Small intestine (tissue), 7 donors: ENCODE results near the gene WLS. TPM values are rescaled to one million over a fixed set of nuclear protein-coding genes. Genes with fewer than 3 reads are reported as not detected.

Experiments
- DNase-seq, 2 donors: peaks; one replicate each; pipeline versions ENCODE4 v3.0.0 to v3.0.0-alpha.2; 2013
- FAIRE-seq: peaks from 2 replicates; lab custom pipeline; 2012; peaks lifted over from hg19 to GRCh38; lab: Jason Lieb, UNC
- H3K27ac ChIP-seq, 3 donors: one replicate each; pipeline ENCODE4 v1.5.1; 2013; ENCODE audit warnings: low read length in 2 of 3, mild to moderate bottlenecking in 2 of 3, control low read depth in 1 of 3, inconsistent platforms in 1 of 3, low read depth in 1 of 3, moderate library complexity in 1 of 3
- H3K27me3 ChIP-seq, 3 donors: one replicate each; pipeline ENCODE4 v1.6.1; 2013; ENCODE audit warnings: low read length in 3 of 3, inconsistent platforms in 1 of 3; ENCODE audit not compliant: control insufficient read depth in 3 of 3, insufficient read depth in 3 of 3
- H3K36me3 ChIP-seq, 3 donors: one replicate each; pipeline ENCODE4 v1.6.1; 2013; ENCODE audit warnings: low read length in 3 of 3, inconsistent platforms in 1 of 3, low read depth in 1 of 3, mild to moderate bottlenecking in 1 of 3, moderate library complexity in 1 of 3; ENCODE audit not compliant: control insufficient read depth in 3 of 3, insufficient read depth in 2 of 3
- H3K4me1 ChIP-seq, 3 donors: one replicate each; pipeline ENCODE4 v1.6.1; 2013; ENCODE audit warnings: low read length in 2 of 3, inconsistent platforms in 1 of 3, low read depth in 1 of 3, mild to moderate bottlenecking in 1 of 3, moderate library complexity in 1 of 3; ENCODE audit not compliant: control insufficient read depth in 3 of 3, insufficient read depth in 2 of 3
- H3K4me3 ChIP-seq, 3 donors: one replicate each; pipeline ENCODE4 v1.5.1; 2013; ENCODE audit warnings: low read length in 3 of 3, control low read depth in 1 of 3, inconsistent platforms in 1 of 3, low read depth in 1 of 3, mild to moderate bottlenecking in 1 of 3, moderate library complexity in 1 of 3
- H3K9me3 ChIP-seq, 2 donors: one replicate each; pipeline ENCODE4 v1.6.1; 2013; ENCODE audit warnings: low read depth in 1 of 2, low read length in 1 of 2; ENCODE audit not compliant: control insufficient read depth in 2 of 2, insufficient read depth in 1 of 2
- WGBS, 3 donors: extraction: QIAGEN DNeasy Blood & Tissue Kit; methylation state at CpG; one replicate each; pipeline ENCODE4 v1.1.7; 2013; 5-methylcytosine and 5-hydroxymethylcytosine counted together
- polyA plus RNA-seq, 4 donors: library from polyadenylated mRNA; stranded (reverse) in 3 of 4; unstranded in 1 of 4; fragments of 200-250 nt in 3 of 4; fragments of 120-200 nt in 1 of 4; gene quantifications; one replicate each; pipeline versions ENCODE4 v1.2.1 to v1.2.3, GENCODE V29; 2013
- donor health status: healthy with polysubstance abuse.
- donor health status: control.
- donor health status: control.
- donor health status: Bipolar disorder and iron deficiency.
- donor health status: healthy.

The WLS gene
- polyA plus RNA-seq, 4 donors: 2.2 to 58.0 (median 22.5) TPM

DNA sequence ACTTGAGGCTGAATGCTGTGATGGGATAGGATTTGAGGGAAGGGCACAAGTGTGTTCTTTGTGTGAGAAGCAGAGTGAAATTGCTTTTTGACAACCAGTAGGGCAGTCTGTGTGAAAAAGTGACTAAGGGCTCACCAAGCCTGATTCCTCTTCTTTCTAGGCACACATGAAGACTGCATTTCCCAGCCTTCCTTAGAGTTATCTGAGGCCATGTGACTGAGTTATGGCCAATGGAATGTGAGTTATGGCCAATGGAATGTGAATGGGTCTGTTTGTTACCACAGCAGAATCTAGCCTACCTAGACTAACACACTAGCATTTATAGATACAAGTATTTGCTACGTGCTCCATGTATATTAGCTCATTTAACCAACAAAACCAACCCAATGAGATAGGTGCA is 146.6 kb downstream of the WLS start:
- Histone ChIP-seq H3K4me3 (no peak overlapping the region), H3K9me3 (no peaks in the 10 kb centered on the region), H3K36me3 (no peaks in the 10 kb centered on the region), H3K27ac (no peak overlapping the region), H3K4me1 (no peaks in the 10 kb centered on the region), H3K27me3 (no peaks in the 10 kb centered on the region)
- FAIRE-seq (no peak), DNase-seq (no peak)
- 65 to 84% (median 81%) methylated on average over 1 of the region's 1 CpG for whole genome bisulfite sequencing, 3 donors

DNA sequence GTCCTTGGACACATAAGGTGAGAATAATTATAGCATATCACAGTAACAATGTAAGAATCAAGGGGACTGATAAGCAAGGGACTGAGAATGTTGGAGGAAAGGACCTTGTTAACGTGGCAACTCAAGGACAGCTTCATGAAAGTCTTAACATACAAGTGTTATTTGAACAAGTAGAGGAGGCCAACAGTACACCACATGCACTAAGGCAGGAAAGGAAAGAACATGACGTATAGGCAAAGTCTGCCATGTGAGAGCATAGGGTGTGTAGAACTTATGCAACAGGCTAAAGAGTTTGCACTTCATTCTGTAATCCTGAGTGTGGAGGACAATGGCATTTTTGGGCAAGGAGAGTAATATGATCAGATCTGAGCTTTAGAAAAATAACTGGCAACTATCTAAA is 148.6 kb downstream of the WLS start:
- Histone ChIP-seq H3K27ac (no peak overlapping the region), H3K36me3 (no peaks in the 10 kb centered on the region), H3K4me3 (no peak overlapping the region), H3K27me3 (no peaks in the 10 kb centered on the region), H3K4me1 (no peaks in the 10 kb centered on the region), H3K9me3 (no peaks in the 10 kb centered on the region)
- DNase-seq (no peak), FAIRE-seq (no peak)
- 44 to 50% (median 47%) methylated on average over 2 of the region's 2 CpGs for WGBS, 3 donors

DNA sequence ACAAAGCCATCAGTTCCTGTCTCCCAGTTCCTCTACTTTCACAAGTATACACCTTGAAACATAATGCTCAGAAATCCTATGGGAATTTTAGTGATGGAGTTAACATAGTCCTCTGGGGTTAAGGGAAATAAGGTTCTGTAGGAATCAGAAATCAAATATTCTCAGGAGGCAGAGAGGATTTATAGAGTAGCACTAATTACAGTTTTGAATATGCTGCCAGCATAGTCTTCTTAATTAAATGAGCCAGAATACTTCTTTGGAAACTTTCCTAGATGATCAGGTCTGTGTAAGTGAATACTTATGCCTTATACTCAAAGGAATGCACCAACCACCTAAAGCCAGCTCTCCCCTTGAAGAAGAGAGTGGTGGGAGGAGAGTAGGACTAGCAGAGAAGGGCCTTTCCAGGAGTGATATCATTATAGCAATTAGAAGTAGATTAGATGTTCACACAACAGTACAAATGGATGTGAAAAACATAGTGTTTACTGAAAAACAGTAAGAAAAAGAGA is 150.5 kb downstream of the WLS start:
- Histone ChIP-seq H3K27me3 (no peaks in the 10 kb centered on the region), H3K36me3 (no peaks in the 10 kb centered on the region), H3K4me3 (no peak overlapping the region), H3K27ac (no peak overlapping the region), H3K4me1 (no peaks in the 10 kb centered on the region), H3K9me3 (no peaks in the 10 kb centered on the region)
- FAIRE-seq (no peak), DNase-seq (no peak)

DNA sequence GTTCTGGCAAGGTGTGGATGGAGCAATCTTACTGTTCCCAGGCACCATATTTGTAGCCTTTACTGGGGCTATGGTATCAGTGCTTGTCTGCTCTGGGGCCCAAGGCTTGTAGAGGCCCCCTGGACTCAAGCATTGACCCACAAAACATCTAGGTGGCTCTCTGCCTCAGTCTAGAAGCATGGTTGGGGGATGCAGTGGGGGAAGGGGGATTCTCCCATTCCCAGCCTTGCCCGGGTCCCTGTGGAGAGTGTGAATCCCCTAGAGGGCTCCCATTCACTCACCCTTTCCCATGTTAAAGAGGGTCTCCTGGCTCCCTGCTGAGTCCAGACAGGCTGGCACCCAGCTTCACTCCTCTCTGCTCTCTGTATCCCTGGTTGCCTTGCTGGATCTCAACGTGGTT is 153.7 kb downstream of the WLS start:
- WGBS, 3 donors: 77 to 85% (median 80%) methylated on average over 2 of the region's 2 CpGs
- H3K4me1 ChIP-seq: no peaks in the 10 kb centered on the region
- H3K27me3 ChIP-seq: no peaks in the 10 kb centered on the region
- H3K27ac ChIP-seq: no peak overlapping the region
- no peaks in the 10 kb centered on the region for H3K36me3 ChIP-seq
- FAIRE-seq (no peak), DNase-seq (no peak)
- no peaks in the 10 kb centered on the region for H3K9me3 ChIP-seq
- H3K4me3 ChIP-seq: no peak overlapping the region

Other genes starting within 250 kb of the WLS start
- 1 to 10 TPM; 1.3 to 2.2 (median 1.7) TPM for gene DIRAS3, start 181.9 kb downstream of the WLS start, polyA plus RNA-seq
- 1 to 10 TPM in 1 of 4 donors, not detected in 3; 1.7 TPM for gene RPE65, start 217.4 kb upstream of the WLS start, polyA plus RNA-seq